Ishikawa (cell line): ENCODE measurements around the gene DDX42.

ENCODE experiments used
- CEBPB ChIP-seq: IDR thresholded peaks from 2 replicates; pipeline ENCODE4 v1.6.1; 2012
- CREB1 ChIP-seq: IDR thresholded peaks from 2 replicates; pipeline ENCODE4 v1.6.1; 2012; ENCODE audit warnings: low read depth
- EGR1 ChIP-seq: IDR thresholded peaks from 2 replicates; pipeline ENCODE4 v1.6.1; 2012
- EP300 ChIP-seq: IDR thresholded peaks from 2 replicates; pipeline ENCODE4 v1.6.1; 2012; ENCODE audit warnings: borderline replicate concordance
- FOXM1 ChIP-seq: IDR thresholded peaks from 2 replicates; pipeline ENCODE4 v1.6.1; 2012; ENCODE audit warnings: low read depth, borderline replicate concordance
- MAX ChIP-seq: IDR thresholded peaks from 2 replicates; pipeline ENCODE4 v1.6.1; 2012
- NFIC ChIP-seq: IDR thresholded peaks from 2 replicates; pipeline ENCODE4 v1.6.1; 2012
- RAD21 ChIP-seq: IDR thresholded peaks from 2 replicates; pipeline ENCODE4 v1.6.1; 2012; ENCODE audit warnings: low read depth
- REST ChIP-seq: IDR thresholded peaks from 2 replicates; pipeline ENCODE4 v1.6.1; 2012; ENCODE audit warnings: low read depth, mild to moderate bottlenecking
- TAF1 ChIP-seq: IDR thresholded peaks from 2 replicates; pipeline ENCODE4 v1.6.1; 2012; ENCODE audit warnings: low read depth, mild to moderate bottlenecking
- TCF12 ChIP-seq: IDR thresholded peaks from 2 replicates; pipeline ENCODE4 v1.6.1; 2012; ENCODE audit warnings: low read depth
- TEAD4 ChIP-seq: IDR thresholded peaks from 2 replicates; pipeline ENCODE4 v1.6.1; 2012
- USF1 ChIP-seq: IDR thresholded peaks from 2 replicates; pipeline ENCODE4 v1.6.1; 2012
- YY1 ChIP-seq: IDR thresholded peaks from 2 replicates; pipeline ENCODE4 v1.6.1; 2012; ENCODE audit warnings: low read depth
- ZBTB7A ChIP-seq: IDR thresholded peaks from 2 replicates; pipeline ENCODE4 v1.6.1; 2012; ENCODE audit warnings: low read depth

The DDX42 gene

DNA sequence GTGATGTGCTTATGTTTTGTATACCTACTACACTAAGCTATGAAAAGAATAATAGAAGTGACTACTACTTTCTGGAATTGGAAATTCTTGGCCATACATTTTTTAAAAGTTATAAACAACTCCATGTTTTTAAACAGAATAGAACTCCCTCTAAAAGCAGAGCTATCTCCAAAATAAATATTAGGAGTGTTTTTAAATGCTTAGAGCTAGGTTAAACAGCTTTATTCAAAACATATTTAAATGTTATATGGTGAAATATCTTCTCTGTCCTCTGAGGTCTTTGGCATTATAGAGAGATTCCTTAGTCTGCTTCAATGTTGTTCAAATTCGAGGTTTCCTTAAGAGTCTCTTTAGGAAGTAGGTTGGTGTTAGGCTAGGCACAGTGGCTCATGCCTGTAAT is 30.4 kb downstream of the DDX42 start:
- TF ChIP-seq CEBPB, result no peak
- TF ChIP-seq TCF12, result no peak
- no peak for TF ChIP-seq REST

- TF ChIP-seq CEBPB (no peak), EP300 (no peak), ZBTB7A (no peak), FOXM1 (no peak), RAD21 (no peak), NFIC (no peak), EGR1 (no peak), TCF12 (no peak), TAF1 (no peak), MAX (no peak), USF1 (no peak), CREB1 (no peak), TEAD4 (no peak), YY1 (no peak), REST (no peak)
These were observed 31.6 kb downstream of the DDX42 start for GRCh38 chr17:63805591-63805990.

DNA sequence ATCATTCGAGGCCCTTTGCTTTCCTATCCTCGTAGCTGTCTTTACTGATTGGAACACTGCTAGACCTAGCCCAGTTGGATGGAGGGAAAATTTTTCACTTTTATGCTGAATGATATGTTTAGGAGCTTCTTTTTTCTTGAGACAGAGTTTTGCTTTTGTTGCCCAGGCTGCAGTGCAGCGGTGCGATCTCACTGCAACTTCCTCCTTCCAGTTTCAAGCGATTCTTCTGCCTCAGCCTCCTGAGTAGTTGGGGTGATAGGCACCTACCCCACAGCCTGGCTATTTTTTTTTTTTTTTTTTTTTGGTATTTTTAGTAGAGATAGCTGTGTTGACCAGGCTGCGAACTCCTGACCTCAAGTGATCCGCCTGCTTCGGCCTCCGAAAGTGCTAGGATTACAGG is 36.0 kb downstream of the DDX42 start:
- TF ChIP-seq TEAD4 (no peak), MAX (no peak), TAF1 (no peak), EP300 (no peak), TCF12 (no peak), EGR1 (no peak), RAD21 (no peak), CEBPB (no peak), NFIC (no peak), ZBTB7A (no peak), YY1 (no peak), REST (no peak), USF1 (no peak), FOXM1 (no peak), CREB1 (no peak)

GRCh38 chr17:63816123-63816522 is 42.2 kb downstream of the DDX42 start:
- no peak for TF ChIP-seq RAD21
- no peak for TF ChIP-seq TEAD4
- no peak for TF ChIP-seq EP300
- no peak for TF ChIP-seq ZBTB7A
- no peak for TF ChIP-seq FOXM1

GRCh38 chr17:63816669-63817068 is 42.7 kb downstream of the DDX42 start:
- no peak for TF ChIP-seq YY1
- TF ChIP-seq TEAD4, result no peak
- no peak for TF ChIP-seq CREB1
- TF ChIP-seq EGR1, result no peak
- no peak for TF ChIP-seq RAD21
- no peak for TF ChIP-seq REST
- TF ChIP-seq TAF1, result no peak
- TF ChIP-seq NFIC, result no peak
- TF ChIP-seq CEBPB, result no peak
- no peak for TF ChIP-seq USF1
- TF ChIP-seq ZBTB7A, result no peak
- no peak for TF ChIP-seq MAX
- no peak for TF ChIP-seq TCF12
- no peak for TF ChIP-seq FOXM1
- TF ChIP-seq EP300, result no peak
